A549 (cell line): ENCODE measurements around the gene ADSS1.

Source experiments
- TF ChIP-seq, protein P1 (sequence below): fragments of >200 bp; sonication (Bioruptor Twin); formaldehyde crosslinking; IDR thresholded peaks from 3 replicates; pipeline ENCODE4 v1.5.1; 2016
- TF ChIP-seq, protein P2 (sequence below): fragments of 200-600 bp; sonication (generic); IDR thresholded peaks from 2 replicates; pipeline ENCODE4 v1.6.1; 2016; ENCODE audit warnings: antibody characterized with exemption, mild to moderate bottlenecking, moderate library complexity

DNA sequence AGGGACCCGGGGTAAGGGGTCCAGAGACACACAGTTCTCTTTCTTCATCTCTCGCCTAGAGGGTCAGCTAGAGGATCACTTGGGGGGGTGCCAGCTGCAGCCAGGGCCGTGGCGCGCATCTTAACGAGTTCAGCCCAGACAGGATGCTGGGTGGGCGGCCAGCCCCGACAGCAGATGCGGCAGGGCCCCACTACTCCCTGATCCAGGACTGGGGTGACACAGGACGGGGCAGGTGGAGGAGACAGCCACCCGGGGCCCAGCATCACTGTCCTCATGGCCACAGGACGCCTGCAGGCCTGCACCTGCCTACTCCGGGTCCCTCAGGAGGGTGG lies 58.7 kb downstream of the ADSS1 start:
- TF ChIP-seq, protein P1, sequence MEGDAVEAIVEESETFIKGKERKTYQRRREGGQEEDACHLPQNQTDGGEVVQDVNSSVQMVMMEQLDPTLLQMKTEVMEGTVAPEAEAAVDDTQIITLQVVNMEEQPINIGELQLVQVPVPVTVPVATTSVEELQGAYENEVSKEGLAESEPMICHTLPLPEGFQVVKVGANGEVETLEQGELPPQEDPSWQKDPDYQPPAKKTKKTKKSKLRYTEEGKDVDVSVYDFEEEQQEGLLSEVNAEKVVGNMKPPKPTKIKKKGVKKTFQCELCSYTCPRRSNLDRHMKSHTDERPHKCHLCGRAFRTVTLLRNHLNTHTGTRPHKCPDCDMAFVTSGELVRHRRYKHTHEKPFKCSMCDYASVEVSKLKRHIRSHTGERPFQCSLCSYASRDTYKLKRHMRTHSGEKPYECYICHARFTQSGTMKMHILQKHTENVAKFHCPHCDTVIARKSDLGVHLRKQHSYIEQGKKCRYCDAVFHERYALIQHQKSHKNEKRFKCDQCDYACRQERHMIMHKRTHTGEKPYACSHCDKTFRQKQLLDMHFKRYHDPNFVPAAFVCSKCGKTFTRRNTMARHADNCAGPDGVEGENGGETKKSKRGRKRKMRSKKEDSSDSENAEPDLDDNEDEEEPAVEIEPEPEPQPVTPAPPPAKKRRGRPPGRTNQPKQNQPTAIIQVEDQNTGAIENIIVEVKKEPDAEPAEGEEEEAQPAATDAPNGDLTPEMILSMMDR: no peak
- TF ChIP-seq, protein P2, sequence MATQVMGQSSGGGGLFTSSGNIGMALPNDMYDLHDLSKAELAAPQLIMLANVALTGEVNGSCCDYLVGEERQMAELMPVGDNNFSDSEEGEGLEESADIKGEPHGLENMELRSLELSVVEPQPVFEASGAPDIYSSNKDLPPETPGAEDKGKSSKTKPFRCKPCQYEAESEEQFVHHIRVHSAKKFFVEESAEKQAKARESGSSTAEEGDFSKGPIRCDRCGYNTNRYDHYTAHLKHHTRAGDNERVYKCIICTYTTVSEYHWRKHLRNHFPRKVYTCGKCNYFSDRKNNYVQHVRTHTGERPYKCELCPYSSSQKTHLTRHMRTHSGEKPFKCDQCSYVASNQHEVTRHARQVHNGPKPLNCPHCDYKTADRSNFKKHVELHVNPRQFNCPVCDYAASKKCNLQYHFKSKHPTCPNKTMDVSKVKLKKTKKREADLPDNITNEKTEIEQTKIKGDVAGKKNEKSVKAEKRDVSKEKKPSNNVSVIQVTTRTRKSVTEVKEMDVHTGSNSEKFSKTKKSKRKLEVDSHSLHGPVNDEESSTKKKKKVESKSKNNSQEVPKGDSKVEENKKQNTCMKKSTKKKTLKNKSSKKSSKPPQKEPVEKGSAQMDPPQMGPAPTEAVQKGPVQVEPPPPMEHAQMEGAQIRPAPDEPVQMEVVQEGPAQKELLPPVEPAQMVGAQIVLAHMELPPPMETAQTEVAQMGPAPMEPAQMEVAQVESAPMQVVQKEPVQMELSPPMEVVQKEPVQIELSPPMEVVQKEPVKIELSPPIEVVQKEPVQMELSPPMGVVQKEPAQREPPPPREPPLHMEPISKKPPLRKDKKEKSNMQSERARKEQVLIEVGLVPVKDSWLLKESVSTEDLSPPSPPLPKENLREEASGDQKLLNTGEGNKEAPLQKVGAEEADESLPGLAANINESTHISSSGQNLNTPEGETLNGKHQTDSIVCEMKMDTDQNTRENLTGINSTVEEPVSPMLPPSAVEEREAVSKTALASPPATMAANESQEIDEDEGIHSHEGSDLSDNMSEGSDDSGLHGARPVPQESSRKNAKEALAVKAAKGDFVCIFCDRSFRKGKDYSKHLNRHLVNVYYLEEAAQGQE: no peak
